ENCODE measurements around the gene INPP5D. TPM values are rescaled to one million over a fixed set of nuclear protein-coding genes. Genes with fewer than 3 reads are reported as not detected.

INPP5D gene
- total RNA-seq, 1 donor from 2014 or later: 4.6 TPM

GRCh38 chr2:233105156-233105895 is 45.2 kb downstream of the INPP5D start:
- no peak for DNase-seq
- no peak for ATAC-seq (ENCODE audit: poor library complexity)
- intact Hi-C loops (cut with DNase I): no loop called here

GRCh38 chr2:233105930-233106329 is 45.8 kb downstream of the INPP5D start:
- ATAC-seq (ENCODE audit: poor library complexity) (no peak), DNase-seq (no peak)
- intact Hi-C loops (cut with DNase I): no loop called here

- ATAC-seq (ENCODE audit: poor library complexity) (no peak), DNase-seq (no peak)
- intact Hi-C loops (cut with DNase I): no loop called here
Observed at GRCh38 chr2:233107011-233107410, 46.9 kb downstream of the INPP5D start.

- no peak for ATAC-seq (ENCODE audit: poor library complexity)
- intact Hi-C loops (cut with DNase I): no loop called here
- no peak for DNase-seq
Observed at GRCh38 chr2:233107831-233108300, 47.7 kb downstream of the INPP5D start.

GRCh38 chr2:233108611-233109490 is 48.7 kb downstream of the INPP5D start:
- DNase-seq (no peak), ATAC-seq (ENCODE audit: poor library complexity) (no peak)
- intact Hi-C loops (cut with DNase I): no loop called here

- intact Hi-C loops (cut with DNase I): no loop called here
- ATAC-seq (ENCODE audit: poor library complexity) (no peak), DNase-seq (no peak)
Observed at GRCh38 chr2:233111427-233111826, 51.3 kb downstream of the INPP5D start.

GRCh38 chr2:233112329-233112728 is 52.2 kb downstream of the INPP5D start:
- intact Hi-C loops (cut with DNase I): no loop called here
- no peak for DNase-seq
- ATAC-seq (ENCODE audit: poor library complexity): no peak

GRCh38 chr2:233112776-233113452 is 52.8 kb downstream of the INPP5D start:
- ATAC-seq (ENCODE audit: poor library complexity) (no peak), DNase-seq (no peak)
- intact Hi-C loops (cut with DNase I): no loop called here

- no peak for ATAC-seq (ENCODE audit: poor library complexity)
- DNase-seq: no peak
- intact Hi-C loops (cut with DNase I): no loop called here
Observed at GRCh38 chr2:233114421-233114861, 54.3 kb downstream of the INPP5D start.

- intact Hi-C loops (cut with DNase I): no loop called here
- ATAC-seq (ENCODE audit: poor library complexity) (no peak), DNase-seq (no peak)
Observed at GRCh38 chr2:233115121-233115520, 55.0 kb downstream of the INPP5D start.

- intact Hi-C loops (cut with DNase I): no loop called here
- no peak for ATAC-seq (ENCODE audit: poor library complexity)
- DNase-seq: no peak
Observed at GRCh38 chr2:233115741-233116140, 55.6 kb downstream of the INPP5D start.

GRCh38 chr2:233116946-233117345 is 56.8 kb downstream of the INPP5D start:
- ATAC-seq (ENCODE audit: poor library complexity) (no peak), DNase-seq (no peak)
- intact Hi-C loops (cut with DNase I): no loop called here

GRCh38 chr2:233117351-233117750 is 57.2 kb downstream of the INPP5D start:
- intact Hi-C loops (cut with DNase I): no loop called here
- no peak for DNase-seq
- ATAC-seq (ENCODE audit: poor library complexity): no peak

- ATAC-seq (ENCODE audit: poor library complexity) (no peak), DNase-seq (no peak)
- intact Hi-C loops (cut with DNase I): no loop called here
Observed at GRCh38 chr2:233117811-233118647, 57.9 kb downstream of the INPP5D start.

- DNase-seq (no peak), ATAC-seq (ENCODE audit: poor library complexity) (peak; percentile 61)
- intact Hi-C loops (cut with DNase I): no loop called here
Observed at GRCh38 chr2:233118648-233119000, 58.5 kb downstream of the INPP5D start.

GRCh38 chr2:233119123-233119522 is 59.0 kb downstream of the INPP5D start:
- intact Hi-C loops (cut with DNase I): no loop called here
- no peak for ATAC-seq (ENCODE audit: poor library complexity)
- no peak for DNase-seq

GRCh38 chr2:233119806-233120205 is 59.7 kb downstream of the INPP5D start:
- DNase-seq (no peak), ATAC-seq (ENCODE audit: poor library complexity) (no peak)
- intact Hi-C loops (cut with DNase I): no loop called here

- intact Hi-C loops (cut with DNase I): no loop called here
- DNase-seq (no peak), ATAC-seq (ENCODE audit: poor library complexity) (no peak)
Observed at GRCh38 chr2:233120459-233120858, 60.3 kb downstream of the INPP5D start.

- intact Hi-C loops (cut with DNase I): no loop called here
- no peak for ATAC-seq (ENCODE audit: poor library complexity)
- no peak for DNase-seq
Observed at GRCh38 chr2:233121856-233122255, 61.7 kb downstream of the INPP5D start.

All from Right ventricle myocardium superior (tissue), 1 donor.